H9 (cell line): ENCODE results near the gene INSM1. TPM values are rescaled to one million over a fixed set of nuclear protein-coding genes. Genes with fewer than 3 reads are reported as not detected.

Experiments used
- DNase-seq: peaks from one replicate; pipeline ENCODE4 v3.0.0-alpha.2; 2017
- H2AFZ ChIP-seq: one replicate; pipeline ENCODE4 v1.6.1; 2013; ENCODE audit warnings: mild to moderate bottlenecking, low read length, control low read depth, moderate library complexity
- H2AK5ac ChIP-seq: 2 replicates; pipeline ENCODE4 v1.6.1; 2013; ENCODE audit warnings: low read length, control low read depth, mixed read lengths; ENCODE audit not compliant: insufficient read length
- H2BK120ac ChIP-seq: one replicate; pipeline ENCODE4 v1.6.1; 2013; ENCODE audit warnings: low read depth, mild to moderate bottlenecking, low read length, control low read depth, inconsistent platforms; ENCODE audit not compliant: poor library complexity, severe bottlenecking
- H2BK12ac ChIP-seq: 2 replicates; pipeline ENCODE4 v1.6.1; 2013; ENCODE audit warnings: low read length, control low read depth, mixed read lengths, low read depth; ENCODE audit not compliant: insufficient read length
- H2BK15ac ChIP-seq: 2 replicates; pipeline ENCODE4 v1.6.1; 2013; ENCODE audit warnings: low read depth, low read length, control low read depth
- H2BK20ac ChIP-seq: one replicate; pipeline ENCODE4 v1.6.1; 2013; ENCODE audit warnings: low read depth, mild to moderate bottlenecking, low read length, control low read depth, inconsistent platforms; ENCODE audit not compliant: poor library complexity, severe bottlenecking
- H2BK5ac ChIP-seq: 2 replicates; pipeline ENCODE4 v1.6.1; 2013; ENCODE audit warnings: low read length, control low read depth, mixed read lengths; ENCODE audit not compliant: insufficient read length
- H3K14ac ChIP-seq: 2 replicates; pipeline ENCODE4 v1.6.1; 2013; ENCODE audit warnings: low read length, control low read depth; ENCODE audit not compliant: insufficient read depth
- H3K18ac ChIP-seq: 2 replicates; pipeline ENCODE4 v1.6.1; 2013; ENCODE audit warnings: low read depth, mild to moderate bottlenecking, mixed read lengths, low read length, control low read depth; ENCODE audit not compliant: insufficient read length
- H3K23ac ChIP-seq: 2 replicates; pipeline ENCODE4 v1.6.1; 2013; ENCODE audit warnings: low read length, control low read depth, mixed read lengths, low read depth; ENCODE audit not compliant: insufficient read length
- H3K23me2 ChIP-seq: 2 replicates; pipeline ENCODE4 v1.6.1; 2013; ENCODE audit warnings: low read depth, mild to moderate bottlenecking, mixed read lengths, low read length, control low read depth; ENCODE audit not compliant: insufficient read length, poor library complexity, severe bottlenecking
- H3K27ac ChIP-seq: 2 replicates; pipeline ENCODE4 v1.5.1; 2013; ENCODE audit warnings: low read length, control low read depth, mixed read lengths, low read depth; ENCODE audit not compliant: insufficient read length
- H3K27me3 ChIP-seq: 2 replicates; pipeline ENCODE4 v1.6.1; 2013; ENCODE audit warnings: low read length, control low read depth, inconsistent platforms; ENCODE audit not compliant: insufficient read depth
- H3K4ac ChIP-seq: 2 replicates; pipeline ENCODE4 v1.6.1; 2013; ENCODE audit warnings: low read depth, mild to moderate bottlenecking, control low read depth, inconsistent platforms, low read length, moderate library complexity
- H3K4me1 ChIP-seq: 2 replicates; pipeline ENCODE4 v1.6.1; 2013; ENCODE audit warnings: low read length, control low read depth, inconsistent platforms; ENCODE audit not compliant: insufficient read depth
- H3K4me2 ChIP-seq: 2 replicates; pipeline ENCODE4 v1.6.1; 2013; ENCODE audit warnings: low read length, control low read depth, mixed read lengths; ENCODE audit not compliant: insufficient read length, insufficient read depth
- H3K56ac ChIP-seq: 2 replicates; pipeline ENCODE4 v1.6.1; 2013; ENCODE audit warnings: low read depth, mild to moderate bottlenecking, mixed read lengths, low read length, control low read depth; ENCODE audit not compliant: insufficient read length
- H3K79me1 ChIP-seq: 2 replicates; pipeline ENCODE4 v1.6.1; 2013; ENCODE audit warnings: low read depth, mild to moderate bottlenecking, moderate library complexity, low read length, control low read depth, inconsistent platforms; ENCODE audit not compliant: insufficient read depth, poor library complexity, severe bottlenecking
- H3K79me2 ChIP-seq: 2 replicates; pipeline ENCODE4 v1.6.1; 2013; ENCODE audit warnings: low read length, control low read depth, inconsistent platforms; ENCODE audit not compliant: insufficient read depth
- H3K9ac ChIP-seq: 2 replicates; pipeline ENCODE4 v1.6.1; 2013; ENCODE audit warnings: low read length, control low read depth, mixed read lengths; ENCODE audit not compliant: insufficient read length; ENCODE audit errors: extremely low read depth
- H3K9me3 ChIP-seq: one replicate; pipeline ENCODE4 v1.6.1; 2013; ENCODE audit warnings: low read depth, low read length, inconsistent platforms; ENCODE audit not compliant: control insufficient read depth
- H3T11ph ChIP-seq: one replicate; pipeline ENCODE4 v1.6.1; 2013; ENCODE audit warnings: mild to moderate bottlenecking, low read length, control low read depth, inconsistent platforms
- H4K20me1 ChIP-seq: one replicate; pipeline ENCODE4 v1.6.1; 2013; ENCODE audit not compliant: control insufficient read depth, insufficient read length, insufficient read depth
- H4K5ac ChIP-seq: 2 replicates; pipeline ENCODE4 v1.6.1; 2013; ENCODE audit warnings: low read depth, mild to moderate bottlenecking, mixed read lengths, low read length, control low read depth; ENCODE audit not compliant: insufficient read length
- H4K8ac ChIP-seq: replicated peaks from 2 replicates; pipeline ENCODE4 v1.6.1; 2013; ENCODE audit warnings: low read length, control low read depth, mixed read lengths, low read depth; ENCODE audit not compliant: insufficient read length
- H4K91ac ChIP-seq: 2 replicates; pipeline ENCODE4 v1.6.1; 2013; ENCODE audit warnings: low read depth, mild to moderate bottlenecking, moderate library complexity, mixed read lengths, low read length, control low read depth; ENCODE audit not compliant: insufficient read length
- H3K27ac Mint-ChIP-seq, 3 experiments: 2 replicates in 2 of 3; 3 replicates in 1 of 3; pipeline ENCODE4 v1.8.0; 2020 to 2021; ENCODE audit warnings: mixed read lengths in 3 of 3, mild to moderate bottlenecking in 1 of 3, moderate library complexity in 1 of 3
- H3K27me3 Mint-ChIP-seq: 2 replicates; pipeline ENCODE4 v1.8.0; 2021; ENCODE audit warnings: low read depth, mild to moderate bottlenecking, moderate library complexity, mixed read lengths
- H3K36me3 Mint-ChIP-seq, 3 experiments: 2 replicates in 2 of 3; 3 replicates in 1 of 3; pipeline ENCODE4 v1.8.0; 2020 to 2021; ENCODE audit warnings: low read depth in 3 of 3, mixed read lengths in 3 of 3; ENCODE audit not compliant: insufficient read depth in 1 of 3
- H3K4me1 Mint-ChIP-seq, 2 experiments: 2 replicates each; pipeline ENCODE4 v1.8.0; 2020; ENCODE audit warnings: mixed read lengths in 2 of 2
- H3K4me3 Mint-ChIP-seq, 2 experiments: 2 replicates in 1 of 2; 3 replicates in 1 of 2; pipeline ENCODE4 v1.8.0; 2020 to 2021; ENCODE audit warnings: mild to moderate bottlenecking in 2 of 2, mixed read lengths in 2 of 2, moderate library complexity in 1 of 2
- H3K9me3 Mint-ChIP-seq, 2 experiments: 2 replicates in 1 of 2; 3 replicates in 1 of 2; pipeline ENCODE4 v1.8.0; 2020; ENCODE audit warnings: mild to moderate bottlenecking in 2 of 2, mixed read lengths in 2 of 2, moderate library complexity in 1 of 2
- CTCF ChIP-seq: fragments of 200-600 bp; sonication (generic); conservative IDR thresholded peaks from 3 replicates; pipeline ENCODE4 v1.8.0; 2021; ENCODE audit warnings: antibody characterized with exemption, mild to moderate bottlenecking
- WGBS: extraction: QIAGEN DNeasy Blood & Tissue Kit; methylation state at CpG from one replicate; pipeline ENCODE4 v1.1.7; 2013; ENCODE audit warnings: missing lambda C conversion rate, low lambda C conversion rate, mixed read lengths; ENCODE audit not compliant: insufficient read length; ENCODE audit errors: extremely low coverage; 5-methylcytosine and 5-hydroxymethylcytosine counted together
- total RNA-seq: library from RNA; stranded (reverse); gene quantifications from 2 replicates; pipeline ENCODE4 v1.2.1, GENCODE V29; 2021

Gene INSM1
- total RNA-seq, 1 experiment from 2014 or later, result 0.83 TPM

GRCh38 chr20:20331817-20332216 lies 36.1 kb upstream of the INSM1 start:
- Histone ChIP-seq H3K4ac (no peak overlapping the region), H3K4me2 (no peak overlapping the region), H3K14ac (no peak overlapping the region), H2BK15ac (no peak overlapping the region), H3T11ph (no peak overlapping the region), H3K4me1 (no peaks in the 10 kb centered on the region), H2AK5ac (no peak overlapping the region), H3K9me3 (no peaks in the 10 kb centered on the region), H3K27me3 (no peaks in the 10 kb centered on the region), H3K9ac (no peak overlapping the region), H4K20me1 (no peaks in the 10 kb centered on the region), H3K79me1 (no peaks in the 10 kb centered on the region), H3K18ac (no peak overlapping the region), H2BK5ac (no peak overlapping the region), H3K79me2 (no peaks in the 10 kb centered on the region; the same call in 1 of the 2 replicates), H4K8ac (no peak overlapping the region), H4K91ac (no peak overlapping the region), H2BK120ac (no peak overlapping the region), H2BK20ac (peak overlapping the region; percentile 30), H3K23ac (no peak overlapping the region), H3K56ac (no peak overlapping the region), H4K5ac (no peak overlapping the region), H2BK12ac (no peak overlapping the region), H2AFZ (no peak overlapping the region), H3K27ac (no peak overlapping the region), H3K23me2 (no peaks in the 10 kb centered on the region)
- Mint-ChIP-seq H3K4me1 (no peaks in the 10 kb centered on the region), H3K36me3 (no peaks in the 10 kb centered on the region), H3K27me3 (no peaks in the 10 kb centered on the region), H3K4me3 (no peak overlapping the region), H3K27ac (no peak overlapping the region), H3K9me3 (peaks cover under 1 to 3% of the 10 kb centered on the region in 2 experiments; a peak in 3 of 5 replicates)
- no peak for DNase-seq
- WGBS, result no CpG with 5 or more reads among the region's 2 CpGs
- no peak for TF ChIP-seq CTCF
